GM19351 (cell line): ENCODE measurements around the gene RAP2C.

ENCODE experiments used
- ATAC-seq: cut with Tn5 transposase; IDR thresholded peaks from one replicate; pipeline ENCODE4 v1.9.1; 2021; ENCODE audit warnings: mild to moderate bottlenecking, moderate library complexity; ENCODE audit not compliant: unreplicated experiment

RAP2C gene

GRCh38 chrX:132219343-132219768 is at the start of gene RAP2C:
Gene RAP2C, minus strand, starts transcription at chrX:132219447. Its CDS starts 2,179 bp downstream, at chrX:132217268.
- ATAC-seq, result peak; percentile 57

DNA sequence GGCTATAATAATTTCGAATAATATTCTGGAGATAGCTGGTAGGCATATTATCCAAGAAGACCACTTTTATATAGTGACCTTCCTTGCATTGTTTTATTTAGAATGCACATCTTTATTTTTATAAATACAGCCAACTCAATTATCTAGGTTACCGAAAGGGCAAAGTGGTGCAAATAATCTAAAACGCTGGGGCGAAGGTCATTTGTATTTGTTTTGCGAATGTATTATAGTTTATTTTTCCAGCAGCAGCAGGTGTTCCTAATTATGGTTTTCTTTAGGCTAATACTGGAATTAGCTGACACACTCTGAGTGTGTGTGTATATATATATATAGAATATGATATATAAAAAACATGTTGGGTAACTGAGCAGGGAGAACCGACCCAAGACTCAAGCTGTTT is 48.1 kb upstream of the RAP2C start:
- no peak for ATAC-seq

DNA sequence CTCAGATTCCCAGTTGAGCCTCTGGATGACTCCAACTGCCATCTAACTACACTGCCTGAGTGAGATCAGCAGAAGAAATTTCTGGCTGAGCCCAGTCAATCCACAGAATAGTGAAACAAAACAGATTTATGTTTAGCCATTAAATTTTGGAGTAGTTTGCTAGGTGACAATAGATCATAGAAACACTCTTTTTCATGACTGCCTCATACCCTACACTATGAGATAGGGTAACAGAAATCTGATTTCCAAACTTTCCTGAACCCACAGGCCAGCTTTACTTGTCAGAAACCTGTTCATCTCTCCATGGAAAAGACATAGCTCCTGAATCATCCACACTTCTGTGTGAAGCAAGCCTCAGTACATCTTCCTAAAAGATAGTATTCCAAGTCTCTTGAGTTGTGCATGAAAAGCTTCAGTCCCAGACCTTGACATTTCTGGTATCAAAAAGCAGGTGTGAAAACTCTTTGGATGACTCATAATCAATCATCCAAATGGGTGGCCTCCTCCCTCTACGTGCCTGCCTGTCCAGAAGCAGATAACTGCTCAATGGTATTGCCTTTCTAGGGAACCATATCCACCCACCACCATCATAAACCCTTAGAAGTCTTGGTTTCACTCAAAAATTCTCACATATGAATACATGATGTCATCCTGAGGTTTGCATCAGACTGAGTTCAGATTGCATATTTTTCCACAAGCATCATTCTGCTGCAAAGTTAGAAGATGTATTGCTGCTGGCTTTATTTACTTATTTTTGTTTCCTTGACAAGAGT is 47.5 kb upstream of the RAP2C start:
- ATAC-seq, result peak; percentile 83

GRCh38 chrX:132263127-132263526 is 43.9 kb upstream of the RAP2C start:
- no peak for ATAC-seq

DNA sequence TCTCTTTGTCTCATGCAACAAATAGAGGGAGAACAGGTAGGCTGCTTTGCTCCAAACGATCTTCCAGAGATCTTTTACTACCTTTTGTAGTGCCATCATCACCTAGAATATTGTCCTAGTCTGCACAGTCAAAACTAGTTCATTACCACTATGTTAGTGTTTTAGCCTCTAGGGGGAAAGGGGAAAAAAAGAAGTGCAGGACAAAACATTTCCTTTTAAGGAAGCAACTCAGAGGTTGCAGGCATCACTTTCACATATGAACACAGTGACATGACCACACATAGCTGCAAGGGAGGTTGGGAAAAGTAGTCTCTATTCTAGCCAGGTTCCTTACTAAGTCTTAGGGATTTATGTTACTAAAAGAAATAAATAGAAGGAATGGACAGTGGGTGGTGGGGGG is 39.3 kb upstream of the RAP2C start:
- no peak for ATAC-seq

GRCh38 chrX:132257116-132257515 is 37.9 kb upstream of the RAP2C start:
- no peak for ATAC-seq

GRCh38 chrX:132236121-132236520 is 16.9 kb upstream of the RAP2C start:
- ATAC-seq, result no peak

- no peak for ATAC-seq
These were observed 16.2 kb upstream of the RAP2C start for GRCh38 chrX:132235488-132235887.

DNA sequence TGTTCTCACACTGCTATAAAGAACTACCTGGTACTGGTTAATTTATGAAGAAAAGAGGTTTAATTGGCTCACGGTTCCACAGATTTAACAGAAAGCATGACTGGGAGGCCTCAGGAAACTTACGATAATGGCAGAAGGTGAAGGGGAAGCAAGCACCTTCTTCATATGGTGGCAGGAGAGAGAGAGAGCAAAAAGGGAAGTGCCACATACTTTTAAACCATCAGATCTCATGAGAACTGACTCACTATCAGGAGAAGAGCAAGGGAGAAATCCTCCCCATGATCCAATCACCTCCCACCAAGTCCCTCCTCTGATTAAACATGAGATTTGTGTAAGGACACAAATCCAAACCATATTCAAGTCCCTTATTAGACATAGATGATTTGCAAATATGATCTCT is 12.3 kb upstream of the RAP2C start:
- no peak for ATAC-seq

GRCh38 chrX:132227383-132228112 is 8.3 kb upstream of the RAP2C start:
- ATAC-seq, result no peak

- no peak for ATAC-seq
These were observed 6.9 kb upstream of the RAP2C start for GRCh38 chrX:132226169-132226568.

- peak; percentile 39 for ATAC-seq
These were observed 991 bp downstream of the RAP2C start for GRCh38 chrX:132218100-132218812.

GRCh38 chrX:132217203-132218073 is 1.8 kb downstream of the RAP2C start:
- peak; percentile 68 for ATAC-seq

GRCh38 chrX:132216806-132217202 is 2.4 kb downstream of the RAP2C start:
- ATAC-seq, result no peak

GRCh38 chrX:132216283-132216682 is 3.0 kb downstream of the RAP2C start:
- no peak for ATAC-seq

DNA sequence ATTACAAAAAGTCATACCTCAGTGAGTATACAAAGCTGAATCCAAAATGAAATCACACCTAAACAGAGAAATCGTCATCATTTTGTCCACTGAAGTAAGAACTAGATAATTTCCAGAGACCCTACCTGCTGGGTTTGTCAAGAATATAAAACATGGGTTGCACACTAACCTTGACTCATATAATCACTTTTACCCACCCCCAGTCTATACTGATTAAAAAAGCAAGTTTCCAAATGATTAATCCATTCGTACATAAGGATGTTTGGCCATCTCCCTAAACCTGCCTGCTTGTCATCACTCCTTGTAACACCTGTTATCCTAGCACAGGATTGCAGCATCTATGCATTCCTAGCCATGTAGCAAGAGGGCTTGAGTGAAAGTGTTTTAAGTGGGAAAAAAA is 4.7 kb downstream of the RAP2C start:
- no peak for ATAC-seq

DNA sequence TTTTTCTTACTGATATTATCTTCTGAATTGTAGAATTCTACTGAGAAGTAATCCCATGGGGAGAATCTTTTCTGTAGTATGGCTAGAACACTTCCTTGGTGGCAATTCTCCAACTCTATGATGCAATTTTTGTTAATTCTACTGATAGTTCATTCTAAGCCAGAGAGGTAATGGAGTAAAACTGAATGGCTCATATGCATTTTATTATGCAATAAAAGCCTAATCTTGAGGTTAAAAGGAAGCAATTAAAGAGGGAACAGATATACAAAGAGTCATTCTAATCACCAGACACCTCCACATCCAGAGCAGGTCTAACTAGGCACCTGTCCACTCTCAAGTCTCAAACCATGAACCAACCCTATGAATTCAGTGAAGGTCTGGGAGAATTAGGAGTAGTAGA is 9.7 kb downstream of the RAP2C start:
- no peak for ATAC-seq

GRCh38 chrX:132208422-132208821 is 10.8 kb downstream of the RAP2C start:
- no peak for ATAC-seq

DNA sequence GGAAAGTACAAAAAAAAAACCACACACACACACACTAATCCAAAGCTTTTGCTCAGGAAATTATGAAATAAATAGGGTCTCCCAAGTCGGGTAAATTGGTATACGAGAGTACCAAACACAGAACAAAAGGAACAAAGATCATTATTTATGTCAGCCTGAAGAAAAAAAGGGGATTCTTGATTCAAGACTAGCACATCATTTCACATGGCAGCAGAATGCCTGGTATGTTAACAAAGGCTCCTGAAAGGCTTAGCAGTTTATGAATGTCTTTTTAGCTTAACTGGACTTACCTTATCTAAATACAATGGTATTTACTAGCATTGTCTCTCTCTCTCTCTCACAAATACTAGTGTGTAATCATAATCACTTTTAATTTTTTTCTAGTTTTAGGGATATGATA is 11.3 kb downstream of the RAP2C start:
- no peak for ATAC-seq

DNA sequence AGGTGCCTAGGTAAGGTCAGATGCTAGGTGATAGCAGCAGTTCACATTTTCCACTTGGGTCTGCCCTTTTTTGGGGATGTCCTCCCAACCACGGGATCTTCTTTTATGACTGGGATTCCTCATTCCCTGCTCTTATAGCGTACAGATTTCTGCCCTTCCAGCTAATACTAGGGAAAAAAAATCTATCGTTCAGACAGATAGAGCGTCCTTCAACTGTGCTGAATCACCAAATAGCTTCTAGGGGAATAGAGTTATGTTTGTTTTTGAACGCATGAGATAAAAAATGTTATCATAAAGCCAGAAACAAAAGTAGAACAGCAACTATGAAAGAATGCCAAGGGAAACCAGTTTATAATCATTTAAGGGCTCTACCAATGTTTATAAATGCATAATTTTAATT is 13.0 kb downstream of the RAP2C start:
- no peak for ATAC-seq

- ATAC-seq, result no peak
These were observed 14.6 kb downstream of the RAP2C start for GRCh38 chrX:132204629-132205028.
